Neural progenitor cell (in vitro differentiated cells): ENCODE measurements around the gene ACACA. TPM values are rescaled to one million over a fixed set of nuclear protein-coding genes. Genes with fewer than 3 reads are reported as not detected.

Source experiments
- DNase-seq: peaks from one replicate; pipeline ENCODE4 v3.0.0-alpha.2; 2016; ENCODE audit warnings: low spot score
- H2AFZ ChIP-seq: fragments of 200-600 bp; sonication (generic); replicated peaks from 2 replicates; pipeline ENCODE4 v1.6.1; 2016; ENCODE audit warnings: antibody characterized with exemption
- H3F3A ChIP-seq: fragments of 200-600 bp; sonication (generic); 2 replicates; pipeline ENCODE4 v1.6.1; 2016; ENCODE audit warnings: antibody characterized with exemption, low read depth
- H3K27ac ChIP-seq: fragments of 200-600 bp; sonication (generic); 2 replicates; pipeline ENCODE4 v1.5.1; 2016; ENCODE audit warnings: mild to moderate bottlenecking
- H3K27me3 ChIP-seq: fragments of 200-600 bp; sonication (generic); 2 replicates; pipeline ENCODE4 v1.6.1; 2016; ENCODE audit warnings: mild to moderate bottlenecking, moderate library complexity
- H3K36me3 ChIP-seq: fragments of 200-600 bp; sonication (generic); 2 replicates; pipeline ENCODE4 v1.5.1; 2016
- H3K4me1 ChIP-seq: fragments of 200-600 bp; sonication (generic); 2 replicates; pipeline ENCODE4 v1.6.1; 2016; ENCODE audit warnings: mixed run types
- H3K4me2 ChIP-seq: fragments of 200-600 bp; sonication (generic); 2 replicates; pipeline ENCODE4 v1.6.1; 2016
- H3K4me3 ChIP-seq: fragments of 200-600 bp; sonication (generic); 2 replicates; pipeline ENCODE4 v1.5.1; 2016
- H3K79me2 ChIP-seq: fragments of 200-600 bp; sonication (generic); 2 replicates; pipeline ENCODE4 v1.6.1; 2016; ENCODE audit warnings: low read depth
- H3K9ac ChIP-seq: fragments of 200-600 bp; sonication (generic); 2 replicates; pipeline ENCODE4 v1.6.1; 2016
- H3K9me3 ChIP-seq: fragments of 200-600 bp; sonication (generic); 2 replicates; pipeline ENCODE4 v1.5.1; 2016; ENCODE audit warnings: low read depth
- H4K20me1 ChIP-seq: fragments of 200-600 bp; sonication (generic); 2 replicates; pipeline ENCODE4 v1.6.1; 2016; ENCODE audit warnings: low read depth
- H3K27ac Mint-ChIP-seq: 3 replicates; pipeline ENCODE4 v1.8.0; 2021; ENCODE audit warnings: mixed read lengths
- H3K27me3 Mint-ChIP-seq: 2 replicates; pipeline ENCODE4 v1.8.0; 2022; ENCODE audit warnings: low read depth, mild to moderate bottlenecking, inconsistent platforms, moderate library complexity, mixed read lengths; ENCODE audit not compliant: insufficient read depth
- H3K36me3 Mint-ChIP-seq: 3 replicates; pipeline ENCODE4 v1.8.0; 2021; ENCODE audit warnings: mixed read lengths
- H3K4me1 Mint-ChIP-seq: 3 replicates; pipeline ENCODE4 v1.8.0; 2021; ENCODE audit warnings: mixed read lengths
- H3K4me3 Mint-ChIP-seq: 3 replicates; pipeline ENCODE4 v1.8.0; 2021; ENCODE audit warnings: mild to moderate bottlenecking, moderate library complexity, mixed read lengths
- H3K9me3 Mint-ChIP-seq: 3 replicates; pipeline ENCODE4 v1.8.0; 2020; ENCODE audit warnings: mixed read lengths
- EZH2 ChIP-seq: fragments of 200-600 bp; sonication (generic); IDR thresholded peaks from 2 replicates; pipeline ENCODE4 v1.6.1; 2017; ENCODE audit warnings: antibody characterized with exemption, mild to moderate bottlenecking, moderate library complexity
- EZH2phosphoT487 ChIP-seq: fragments of 200-600 bp; sonication (generic); IDR thresholded peaks from 2 replicates; pipeline ENCODE4 v1.6.1; 2017; ENCODE audit warnings: antibody characterized with exemption
- total RNA-seq: library from RNA; depleted of rRNA; stranded (reverse); fragments of >200 nt; gene quantifications from 2 replicates; pipeline ENCODE4 v1.2.3, GENCODE V29; 2015; ENCODE audit warnings: low replicate concordance
- TF ChIP-seq, protein P1 (sequence below): fragments of 200-600 bp; sonication (generic); IDR thresholded peaks from 2 replicates; pipeline ENCODE4 v1.5.1; 2017; ENCODE audit warnings: antibody characterized with exemption, mild to moderate bottlenecking

Gene ACACA
- total RNA-seq, 1 donor from 2014 or later: 88.6 TPM

DNA sequence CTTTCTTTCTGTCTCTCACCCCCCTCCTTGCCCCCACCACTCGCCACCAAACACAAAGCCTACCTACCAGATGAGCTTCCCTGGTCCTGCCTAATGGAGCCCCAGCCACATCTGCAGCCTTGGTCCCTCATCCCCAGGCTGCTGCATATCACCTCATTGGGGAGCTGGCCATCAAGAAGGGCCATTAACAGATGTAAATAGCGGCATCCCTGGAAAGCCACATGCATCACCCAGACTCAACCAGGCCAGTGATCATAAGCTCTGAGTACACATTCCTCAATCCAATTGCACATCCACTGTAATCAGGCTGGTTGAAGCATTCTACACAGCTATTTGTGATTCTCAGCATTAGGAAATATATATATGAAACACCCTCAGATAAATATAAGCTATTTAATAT lies 242.6 kb downstream of the ACACA start:
- H3K4me3 ChIP-seq: no peak overlapping the region
- H3K27me3 ChIP-seq: no peaks in the 10 kb centered on the region
- H3K27me3 Mint-ChIP-seq: peaks cover 2% of the 10 kb centered on the region
- H3K4me3 Mint-ChIP-seq: no peak overlapping the region
- peaks cover 22% of the 10 kb centered on the region for H3K36me3 Mint-ChIP-seq
- no peaks in the 10 kb centered on the region for H3K4me1 Mint-ChIP-seq
- no peak for TF ChIP-seq EZH2
- no peak for TF ChIP-seq EZH2phosphoT487
- TF ChIP-seq, protein P1, sequence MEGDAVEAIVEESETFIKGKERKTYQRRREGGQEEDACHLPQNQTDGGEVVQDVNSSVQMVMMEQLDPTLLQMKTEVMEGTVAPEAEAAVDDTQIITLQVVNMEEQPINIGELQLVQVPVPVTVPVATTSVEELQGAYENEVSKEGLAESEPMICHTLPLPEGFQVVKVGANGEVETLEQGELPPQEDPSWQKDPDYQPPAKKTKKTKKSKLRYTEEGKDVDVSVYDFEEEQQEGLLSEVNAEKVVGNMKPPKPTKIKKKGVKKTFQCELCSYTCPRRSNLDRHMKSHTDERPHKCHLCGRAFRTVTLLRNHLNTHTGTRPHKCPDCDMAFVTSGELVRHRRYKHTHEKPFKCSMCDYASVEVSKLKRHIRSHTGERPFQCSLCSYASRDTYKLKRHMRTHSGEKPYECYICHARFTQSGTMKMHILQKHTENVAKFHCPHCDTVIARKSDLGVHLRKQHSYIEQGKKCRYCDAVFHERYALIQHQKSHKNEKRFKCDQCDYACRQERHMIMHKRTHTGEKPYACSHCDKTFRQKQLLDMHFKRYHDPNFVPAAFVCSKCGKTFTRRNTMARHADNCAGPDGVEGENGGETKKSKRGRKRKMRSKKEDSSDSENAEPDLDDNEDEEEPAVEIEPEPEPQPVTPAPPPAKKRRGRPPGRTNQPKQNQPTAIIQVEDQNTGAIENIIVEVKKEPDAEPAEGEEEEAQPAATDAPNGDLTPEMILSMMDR: no peak
- no peaks in the 10 kb centered on the region for H3K36me3 ChIP-seq
- no peaks in the 10 kb centered on the region for H3F3A ChIP-seq
- no peaks in the 10 kb centered on the region for H4K20me1 ChIP-seq
- H3K4me1 ChIP-seq: no peaks in the 10 kb centered on the region
- no peak overlapping the region for H3K4me2 ChIP-seq
- H3K9ac ChIP-seq: no peak overlapping the region
- H3K27ac ChIP-seq: no peak overlapping the region
- H3K27ac Mint-ChIP-seq: no peak overlapping the region
- H3K9me3 Mint-ChIP-seq: no peaks in the 10 kb centered on the region
- no peak overlapping the region for H2AFZ ChIP-seq
- DNase-seq: no peak
- H3K79me2 ChIP-seq: no peaks in the 10 kb centered on the region
- no peaks in the 10 kb centered on the region for H3K9me3 ChIP-seq

DNA sequence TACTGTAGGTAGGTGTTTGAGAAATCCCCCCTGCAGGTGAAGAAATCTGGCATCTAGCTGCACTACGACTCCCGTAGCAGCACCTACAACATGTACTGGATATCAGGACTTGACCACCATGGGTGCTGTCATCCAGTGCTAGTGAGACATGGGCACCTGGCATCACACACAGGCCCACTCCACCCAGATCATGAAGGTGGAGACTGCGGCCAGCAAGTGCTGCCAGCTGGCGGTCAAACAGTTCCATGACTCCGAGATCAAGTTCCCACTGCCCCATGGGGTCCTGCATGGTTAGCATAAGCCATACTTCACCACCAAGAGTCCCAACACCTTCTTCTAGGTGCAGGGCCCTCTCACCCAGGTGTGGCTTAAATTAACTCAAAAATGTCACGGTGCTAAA lies 243.8 kb downstream of the ACACA start:
- Histone ChIP-seq H3K27me3 (no peaks in the 10 kb centered on the region), H3K9ac (no peak overlapping the region), H2AFZ (no peak overlapping the region), H3K79me2 (no peaks in the 10 kb centered on the region), H3K4me2 (no peak overlapping the region), H3K9me3 (no peaks in the 10 kb centered on the region), H4K20me1 (no peaks in the 10 kb centered on the region), H3K4me1 (no peaks in the 10 kb centered on the region), H3K4me3 (no peak overlapping the region), H3K27ac (no peak overlapping the region), H3K36me3 (no peaks in the 10 kb centered on the region), H3F3A (no peaks in the 10 kb centered on the region)
- Mint-ChIP-seq H3K27me3 (peaks cover 2% of the 10 kb centered on the region), H3K27ac (no peak overlapping the region), H3K9me3 (no peaks in the 10 kb centered on the region), H3K4me3 (no peak overlapping the region), H3K4me1 (no peaks in the 10 kb centered on the region), H3K36me3 (peaks cover 25% of the 10 kb centered on the region)
- DNase-seq: no peak
- TF ChIP-seq EZH2phosphoT487 (no peak), EZH2 (no peak)
- TF ChIP-seq, protein P1: no peak

DNA sequence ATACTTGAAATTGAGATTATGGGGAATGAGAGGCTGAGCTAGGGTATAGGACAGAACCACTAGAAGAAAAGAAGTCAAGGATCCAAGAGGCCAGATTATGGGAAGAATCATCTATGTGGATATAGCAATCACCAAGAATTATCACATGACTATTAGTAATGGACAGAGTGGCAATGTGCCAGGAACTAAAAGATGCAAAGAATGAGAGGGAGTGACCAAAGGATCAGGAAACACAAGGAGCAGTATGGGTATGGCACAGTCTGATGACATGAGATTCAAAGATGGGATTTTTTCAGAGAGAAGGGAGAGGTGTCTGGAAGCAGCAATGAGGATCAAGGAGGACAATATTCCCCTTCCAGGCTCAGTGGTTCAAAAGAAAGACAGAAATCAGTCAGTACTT lies 245.7 kb downstream of the ACACA start:
- no peak overlapping the region for H3K27ac ChIP-seq
- Mint-ChIP-seq H3K4me3 (no peak overlapping the region), H3K9me3 (no peaks in the 10 kb centered on the region), H3K4me1 (no peaks in the 10 kb centered on the region), H3K27ac (no peak overlapping the region), H3K36me3 (peaks cover 30% of the 10 kb centered on the region), H3K27me3 (peaks cover 2% of the 10 kb centered on the region)
- TF ChIP-seq, protein P1: no peak
- TF ChIP-seq EZH2: no peak
- no peak for TF ChIP-seq EZH2phosphoT487
- H3K9me3 ChIP-seq: no peaks in the 10 kb centered on the region
- H3K4me3 ChIP-seq: no peak overlapping the region
- no peaks in the 10 kb centered on the region for H3K36me3 ChIP-seq
- H2AFZ ChIP-seq: no peak overlapping the region
- no peaks in the 10 kb centered on the region for H3F3A ChIP-seq
- no peaks in the 10 kb centered on the region for H3K4me1 ChIP-seq
- no peak overlapping the region for H3K4me2 ChIP-seq
- H4K20me1 ChIP-seq: no peaks in the 10 kb centered on the region
- H3K9ac ChIP-seq: no peak overlapping the region
- no peaks in the 10 kb centered on the region for H3K27me3 ChIP-seq
- no peak for DNase-seq
- no peaks in the 10 kb centered on the region for H3K79me2 ChIP-seq

DNA sequence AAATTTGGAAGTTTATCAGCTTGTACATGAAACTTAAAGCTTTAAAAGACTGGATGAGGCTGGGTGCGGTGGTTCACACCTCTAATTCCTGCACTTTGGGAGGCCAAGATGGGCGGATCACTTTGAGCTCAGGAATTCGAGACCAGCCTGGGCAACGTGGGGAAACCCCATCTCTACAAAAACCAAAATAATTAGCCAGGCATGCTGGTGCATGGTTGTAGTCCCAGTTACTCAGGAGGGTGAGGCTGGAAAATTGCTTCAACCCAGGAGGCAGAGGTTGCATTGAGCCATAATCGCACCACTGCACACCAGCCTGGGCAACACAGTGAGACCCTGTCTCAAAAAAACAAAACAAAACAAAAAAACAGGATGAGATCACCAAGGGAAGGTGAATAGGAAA lies 248.3 kb downstream of the ACACA start:
- Mint-ChIP-seq H3K27me3 (peaks cover 2% of the 10 kb centered on the region), H3K27ac (no peak overlapping the region), H3K36me3 (peaks cover 30% of the 10 kb centered on the region), H3K9me3 (no peaks in the 10 kb centered on the region), H3K4me1 (no peaks in the 10 kb centered on the region), H3K4me3 (no peak overlapping the region)
- no peak overlapping the region for H2AFZ ChIP-seq
- H3K79me2 ChIP-seq: no peaks in the 10 kb centered on the region
- peaks cover 8% of the 10 kb centered on the region for H3K36me3 ChIP-seq
- H3F3A ChIP-seq: no peaks in the 10 kb centered on the region
- no peak overlapping the region for H3K4me3 ChIP-seq
- no peaks in the 10 kb centered on the region for H4K20me1 ChIP-seq
- no peaks in the 10 kb centered on the region for H3K27me3 ChIP-seq
- DNase-seq: no peak
- no peak overlapping the region for H3K9ac ChIP-seq
- no peaks in the 10 kb centered on the region for H3K4me1 ChIP-seq
- H3K27ac ChIP-seq: no peak overlapping the region
- no peak for TF ChIP-seq EZH2
- TF ChIP-seq, protein P1: no peak
- no peak for TF ChIP-seq EZH2phosphoT487
- no peaks in the 10 kb centered on the region for H3K9me3 ChIP-seq
- H3K4me2 ChIP-seq: no peak overlapping the region
